Measurements from ENCODE around the gene CTSF.
"Not testable (repeated sequence)": the region's sequence is repeated elsewhere in the genome, so short reads cannot be mapped to it uniquely, and the experiment has no call there.

CTSF gene

GRCh38 chr11:66546966-66547661, 21.3 kb downstream of the CTSF start:
- H3K36me3 ChIP-seq (ENCODE audit: insufficient read depth, low read length) = peaks cover 2% of the 10 kb centered on the region
- H3K9me3 ChIP-seq (ENCODE audit: low read length) = no peaks in the 10 kb centered on the region
- no peak overlapping the region for H3K4me3 ChIP-seq (ENCODE audit: low read length)
- H3K4me1 ChIP-seq (ENCODE audit: insufficient read depth, low read length) = peaks cover 30% of the 10 kb centered on the region
- H3K27me3 ChIP-seq (ENCODE audit: insufficient read depth, low read length) = no peaks in the 10 kb centered on the region
- no peak overlapping the region for H2AFZ ChIP-seq (ENCODE audit: low read depth, low read length)

DNA sequence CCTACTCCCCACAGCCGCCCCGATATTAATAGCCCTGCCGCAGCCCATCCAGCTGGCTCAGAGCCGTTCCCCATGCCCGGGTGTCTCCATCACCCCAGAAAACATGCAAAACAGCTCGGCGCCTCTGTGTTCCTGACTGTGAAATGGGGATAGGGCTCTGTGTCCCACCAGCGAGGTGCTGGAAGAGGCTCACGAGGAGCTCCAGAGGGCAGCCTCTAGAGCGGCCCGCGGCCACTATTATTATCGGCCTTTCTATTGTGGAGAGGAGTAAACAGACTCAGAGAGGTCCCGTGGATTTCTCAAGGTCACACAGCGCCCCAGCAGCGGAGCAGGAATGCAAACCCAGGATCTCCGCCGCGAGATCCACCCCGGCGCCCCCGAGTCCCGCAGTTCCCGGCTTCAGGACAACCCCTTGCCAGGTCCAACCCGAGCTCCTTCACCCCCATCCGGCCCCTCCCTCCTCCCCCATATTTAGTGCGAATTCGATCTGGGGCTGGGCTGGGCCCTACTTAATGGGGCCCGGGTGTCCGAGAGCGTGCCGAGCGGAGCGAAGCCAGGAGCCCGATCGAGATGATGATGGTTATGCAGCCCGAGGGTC, 21.9 kb downstream of the CTSF start, which contains the start of gene ACTN3:
ACTN3 (plus strand) TSS at position 536 of the 598 bp plus-strand sequence; CDS start at position 571, 35 bp downstream.
- H3K27me3 ChIP-seq (ENCODE audit: insufficient read depth, low read length) = no peaks in the 10 kb centered on the region
- no peaks in the 10 kb centered on the region for H3K9me3 ChIP-seq (ENCODE audit: low read length)
- H3K36me3 ChIP-seq (ENCODE audit: insufficient read depth, low read length) = peaks cover 8% of the 10 kb centered on the region
- H3K4me1 ChIP-seq (ENCODE audit: insufficient read depth, low read length) = peaks cover 30% of the 10 kb centered on the region
- H2AFZ ChIP-seq (ENCODE audit: low read depth, low read length) = peak within 1 kb of the TSS; percentile 94
- H3K4me3 ChIP-seq (ENCODE audit: low read length) = peak within 1 kb of the TSS; percentile 80

- peaks cover 10% of the 10 kb centered on the region for H3K36me3 ChIP-seq (ENCODE audit: insufficient read depth, low read length)
- peak within 1 kb of the TSS; percentile 94 for H2AFZ ChIP-seq (ENCODE audit: low read depth, low read length)
- peak within 1 kb of the TSS; percentile 80 for H3K4me3 ChIP-seq (ENCODE audit: low read length)
- no peaks in the 10 kb centered on the region for H3K9me3 ChIP-seq (ENCODE audit: low read length)
- H3K27me3 ChIP-seq (ENCODE audit: insufficient read depth, low read length) = no peaks in the 10 kb centered on the region
- peaks cover 30% of the 10 kb centered on the region for H3K4me1 ChIP-seq (ENCODE audit: insufficient read depth, low read length)
Observed at GRCh38 chr11:66545701-66546367, 22.6 kb downstream of the CTSF start, which contains the start of gene ZDHHC24. TSS of gene ZDHHC24 (minus strand) at chr11:66546048. CDS start at chr11:66546003, 45 bp downstream.

GRCh38 chr11:66544952-66545351, 23.5 kb downstream of the CTSF start:
- Histone ChIP-seq H3K4me3 (ENCODE audit: low read length) (peak overlapping the region; percentile 80), H3K4me1 (ENCODE audit: insufficient read depth, low read length) (peaks cover 30% of the 10 kb centered on the region), H3K36me3 (ENCODE audit: insufficient read depth, low read length) (peaks cover 10% of the 10 kb centered on the region)
- not testable (repeated sequence) for H3K27me3 ChIP-seq (ENCODE audit: insufficient read depth, low read length); H2AFZ ChIP-seq (ENCODE audit: low read depth, low read length); H3K9me3 ChIP-seq (ENCODE audit: low read length)

DNA sequence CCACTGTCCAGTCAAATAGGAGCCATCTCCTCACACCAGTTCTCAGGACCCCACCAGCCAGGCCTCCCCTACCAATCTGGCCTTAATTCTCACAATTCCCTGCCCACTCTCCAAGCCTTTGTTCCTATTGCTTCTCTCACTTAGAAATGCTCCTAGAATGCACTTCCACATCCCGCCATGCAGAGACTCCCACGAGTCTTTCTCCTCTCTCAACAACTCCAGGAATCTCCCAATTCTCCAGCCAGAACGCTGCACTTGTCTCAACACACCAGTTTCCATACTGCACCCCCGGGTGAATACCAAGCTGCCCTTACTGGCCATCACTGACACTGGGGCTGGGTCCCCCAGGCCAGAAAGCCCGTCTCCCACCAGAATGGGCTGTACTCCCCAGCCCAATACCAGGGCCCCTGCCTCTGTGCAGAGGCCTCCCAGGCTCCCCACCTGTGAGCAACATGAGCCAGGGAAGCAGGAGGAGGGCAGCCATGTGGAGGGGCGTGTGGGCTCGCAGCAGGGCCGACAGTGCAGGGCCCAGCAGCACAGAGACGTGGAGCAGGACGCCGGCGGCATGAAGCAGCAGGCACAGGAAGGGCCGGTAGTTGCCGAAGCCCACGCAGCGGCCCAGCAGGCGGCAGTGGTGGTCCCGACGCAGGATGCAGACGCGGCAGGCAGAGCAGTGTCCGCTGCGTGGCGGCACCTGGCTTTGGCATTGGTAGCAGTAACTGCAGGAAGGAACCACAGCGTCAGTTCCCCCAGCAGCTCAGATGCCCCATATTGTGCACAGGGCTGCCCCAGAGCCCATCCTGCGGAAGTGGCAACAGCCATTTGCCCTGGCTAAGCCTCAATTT, 24.9 kb downstream of the CTSF start:
- Histone ChIP-seq H2AFZ (ENCODE audit: low read depth, low read length) (no peak overlapping the region), H3K4me3 (ENCODE audit: low read length) (no peak overlapping the region), H3K27me3 (ENCODE audit: insufficient read depth, low read length) (no peaks in the 10 kb centered on the region), H3K36me3 (ENCODE audit: insufficient read depth, low read length) (peaks cover 13% of the 10 kb centered on the region), H3K4me1 (ENCODE audit: insufficient read depth, low read length) (peaks cover 30% of the 10 kb centered on the region), H3K9me3 (ENCODE audit: low read length) (no peaks in the 10 kb centered on the region)

DNA sequence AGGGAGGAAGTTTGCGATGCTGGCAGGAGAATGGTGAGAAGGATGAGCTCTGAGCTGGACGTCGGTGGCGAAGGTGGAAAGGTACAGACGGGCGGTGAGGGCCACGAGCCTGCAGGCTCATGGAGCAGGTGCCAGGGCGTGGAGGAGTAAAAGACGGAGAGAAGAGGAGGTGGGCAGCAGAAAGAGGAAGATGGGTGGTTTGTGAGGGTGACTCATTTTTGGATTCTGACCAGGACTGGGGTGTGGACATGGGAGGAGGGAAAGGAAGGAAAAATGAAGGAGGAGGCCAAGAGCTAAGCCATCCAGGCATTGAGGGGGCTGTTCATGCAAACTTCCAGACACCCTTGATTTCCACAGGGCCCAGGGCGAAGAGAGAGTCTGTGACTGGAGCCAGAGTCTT, 26.0 kb downstream of the CTSF start:
- H3K27me3 ChIP-seq (ENCODE audit: insufficient read depth, low read length) = no peaks in the 10 kb centered on the region
- no peaks in the 10 kb centered on the region for H3K9me3 ChIP-seq (ENCODE audit: low read length)
- H2AFZ ChIP-seq (ENCODE audit: low read depth, low read length) = no peak overlapping the region
- no peak overlapping the region for H3K4me3 ChIP-seq (ENCODE audit: low read length)
- H3K4me1 ChIP-seq (ENCODE audit: insufficient read depth, low read length) = peaks cover 25% of the 10 kb centered on the region
- peaks cover 13% of the 10 kb centered on the region for H3K36me3 ChIP-seq (ENCODE audit: insufficient read depth, low read length)

DNA sequence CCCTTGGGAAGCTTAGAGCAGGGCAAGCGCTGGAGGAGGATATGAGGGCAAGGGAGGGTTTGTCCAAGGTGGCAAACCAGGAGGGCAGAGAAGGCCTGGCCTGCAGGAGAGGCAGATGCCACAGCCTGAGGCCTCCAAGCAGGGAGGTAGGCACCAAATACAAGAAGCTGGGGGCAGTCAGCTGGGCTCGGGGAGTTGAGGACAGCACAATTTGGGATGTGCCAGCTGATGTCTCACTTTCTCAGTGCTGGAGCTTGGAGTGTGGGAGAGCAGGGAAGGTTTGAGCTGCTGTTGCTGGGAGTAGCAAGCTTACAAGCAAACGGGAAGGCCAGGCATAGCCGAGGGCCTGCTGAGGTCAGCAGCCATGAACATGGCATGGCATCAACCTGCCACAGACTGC, 26.5 kb downstream of the CTSF start:
- Histone ChIP-seq H3K27me3 (ENCODE audit: insufficient read depth, low read length) (no peaks in the 10 kb centered on the region), H3K36me3 (ENCODE audit: insufficient read depth, low read length) (peaks cover 13% of the 10 kb centered on the region), H3K4me1 (ENCODE audit: insufficient read depth, low read length) (peaks cover 20% of the 10 kb centered on the region), H3K4me3 (ENCODE audit: low read length) (no peak overlapping the region), H3K9me3 (ENCODE audit: low read length) (no peaks in the 10 kb centered on the region), H2AFZ (ENCODE audit: low read depth, low read length) (no peak overlapping the region)

DNA sequence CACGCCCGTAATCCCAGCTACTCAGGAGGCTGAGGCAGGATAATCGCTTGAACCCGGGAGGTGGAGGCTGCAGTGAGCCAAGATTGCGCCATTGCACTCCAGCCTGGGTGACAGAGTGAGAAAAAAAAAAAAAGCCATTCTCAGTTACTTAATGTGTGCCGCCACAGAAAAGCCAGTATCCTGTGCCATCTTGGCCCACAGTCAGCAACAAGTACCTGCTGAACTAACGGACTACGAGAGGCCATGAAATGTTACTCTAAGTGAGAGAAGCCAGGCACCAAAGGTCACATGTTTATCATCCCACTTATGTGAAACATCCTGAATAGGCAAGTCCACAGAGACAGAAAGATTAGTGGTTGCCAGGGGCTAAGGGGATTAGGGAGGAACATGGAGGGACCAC, 27.8 kb downstream of the CTSF start:
- H3K27me3 ChIP-seq (ENCODE audit: insufficient read depth, low read length); H3K4me3 ChIP-seq (ENCODE audit: low read length); H3K9me3 ChIP-seq (ENCODE audit: low read length); H2AFZ ChIP-seq (ENCODE audit: low read depth, low read length): not testable (repeated sequence)
- Histone ChIP-seq H3K36me3 (ENCODE audit: insufficient read depth, low read length) (peaks cover 17% of the 10 kb centered on the region), H3K4me1 (ENCODE audit: insufficient read depth, low read length) (peaks cover 19% of the 10 kb centered on the region)

DNA sequence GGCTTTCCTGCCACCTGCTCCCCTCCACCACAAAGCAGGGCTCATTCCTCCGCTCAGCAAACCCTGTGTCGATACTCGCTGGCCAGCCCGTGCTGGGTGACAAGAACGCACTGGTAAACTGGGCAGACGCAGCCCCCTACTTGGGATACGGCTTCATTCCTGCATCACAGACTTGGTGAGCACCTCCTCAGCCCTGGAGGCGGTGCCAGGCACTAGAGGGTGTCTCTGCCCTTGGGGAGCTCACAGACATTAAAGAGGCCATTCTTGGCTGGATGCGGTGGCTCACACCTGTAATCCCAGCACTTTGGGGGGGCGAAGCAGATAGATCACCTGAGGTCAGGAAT, 28.6 kb downstream of the CTSF start:
- H3K36me3 ChIP-seq (ENCODE audit: insufficient read depth, low read length) = peaks cover 20% of the 10 kb centered on the region
- no peak overlapping the region for H3K4me3 ChIP-seq (ENCODE audit: low read length)
- peaks cover 14% of the 10 kb centered on the region for H3K4me1 ChIP-seq (ENCODE audit: insufficient read depth, low read length)
- H3K27me3 ChIP-seq (ENCODE audit: insufficient read depth, low read length) = no peaks in the 10 kb centered on the region
- H2AFZ ChIP-seq (ENCODE audit: low read depth, low read length) = no peak overlapping the region
- H3K9me3 ChIP-seq (ENCODE audit: low read length) = no peaks in the 10 kb centered on the region

- peaks cover 20% of the 10 kb centered on the region for H3K36me3 ChIP-seq (ENCODE audit: insufficient read depth, low read length)
- H3K9me3 ChIP-seq (ENCODE audit: low read length) = no peaks in the 10 kb centered on the region
- H2AFZ ChIP-seq (ENCODE audit: low read depth, low read length) = no peak overlapping the region
- peaks cover 9% of the 10 kb centered on the region for H3K4me1 ChIP-seq (ENCODE audit: insufficient read depth, low read length)
- no peaks in the 10 kb centered on the region for H3K27me3 ChIP-seq (ENCODE audit: insufficient read depth, low read length)
- H3K4me3 ChIP-seq (ENCODE audit: low read length) = no peak overlapping the region
Observed at GRCh38 chr11:66539170-66539869, 29.1 kb downstream of the CTSF start.

DNA sequence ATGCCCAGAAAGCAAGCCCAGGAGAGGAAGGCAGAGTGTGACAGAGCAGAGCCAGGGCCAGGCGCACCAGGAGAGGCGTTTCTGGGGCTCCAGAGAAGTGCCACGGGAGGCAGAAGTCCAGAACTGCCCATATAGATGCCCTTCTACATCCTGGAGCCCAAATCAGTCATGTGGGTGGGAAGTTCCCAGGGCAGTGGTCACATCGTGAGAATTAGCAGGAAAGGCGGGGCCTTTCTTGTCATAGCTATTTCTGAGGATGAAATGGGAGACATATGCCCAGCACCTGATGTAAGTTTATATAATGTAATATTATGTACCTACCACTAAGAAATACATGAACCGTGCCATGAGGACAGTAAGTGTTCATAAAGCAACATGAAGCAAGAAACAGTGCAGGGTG, 35.6 kb downstream of the CTSF start:
- Histone ChIP-seq H2AFZ (ENCODE audit: low read depth, low read length) (no peak overlapping the region), H3K9me3 (ENCODE audit: low read length) (no peaks in the 10 kb centered on the region), H3K27me3 (ENCODE audit: insufficient read depth, low read length) (no peaks in the 10 kb centered on the region), H3K4me1 (ENCODE audit: insufficient read depth, low read length) (no peaks in the 10 kb centered on the region), H3K36me3 (ENCODE audit: insufficient read depth, low read length) (peaks cover 15% of the 10 kb centered on the region), H3K4me3 (ENCODE audit: low read length) (no peak overlapping the region)

- Histone ChIP-seq H3K27me3 (ENCODE audit: insufficient read depth, low read length) (no peaks in the 10 kb centered on the region), H3K4me1 (ENCODE audit: insufficient read depth, low read length) (no peaks in the 10 kb centered on the region), H3K9me3 (ENCODE audit: low read length) (no peaks in the 10 kb centered on the region), H3K36me3 (ENCODE audit: insufficient read depth, low read length) (peaks cover 15% of the 10 kb centered on the region), H2AFZ (ENCODE audit: low read depth, low read length) (no peak overlapping the region), H3K4me3 (ENCODE audit: low read length) (no peak overlapping the region)
Observed at GRCh38 chr11:66531841-66532240, 36.6 kb downstream of the CTSF start.
